NCI-H1436 treated with DMSO at 0.1 percent for 48 hours (cell line): ENCODE measurements around the gene ZNF549.
"Not testable (repeated sequence)": the region's sequence is repeated elsewhere in the genome, so short reads cannot be mapped to it uniquely, and the experiment has no call there.

ENCODE experiments used
- DNase-seq: peaks from one replicate; lab custom pipeline; 2025; lab: John Stamatoyannopoulos, UW

The ZNF549 gene

DNA sequence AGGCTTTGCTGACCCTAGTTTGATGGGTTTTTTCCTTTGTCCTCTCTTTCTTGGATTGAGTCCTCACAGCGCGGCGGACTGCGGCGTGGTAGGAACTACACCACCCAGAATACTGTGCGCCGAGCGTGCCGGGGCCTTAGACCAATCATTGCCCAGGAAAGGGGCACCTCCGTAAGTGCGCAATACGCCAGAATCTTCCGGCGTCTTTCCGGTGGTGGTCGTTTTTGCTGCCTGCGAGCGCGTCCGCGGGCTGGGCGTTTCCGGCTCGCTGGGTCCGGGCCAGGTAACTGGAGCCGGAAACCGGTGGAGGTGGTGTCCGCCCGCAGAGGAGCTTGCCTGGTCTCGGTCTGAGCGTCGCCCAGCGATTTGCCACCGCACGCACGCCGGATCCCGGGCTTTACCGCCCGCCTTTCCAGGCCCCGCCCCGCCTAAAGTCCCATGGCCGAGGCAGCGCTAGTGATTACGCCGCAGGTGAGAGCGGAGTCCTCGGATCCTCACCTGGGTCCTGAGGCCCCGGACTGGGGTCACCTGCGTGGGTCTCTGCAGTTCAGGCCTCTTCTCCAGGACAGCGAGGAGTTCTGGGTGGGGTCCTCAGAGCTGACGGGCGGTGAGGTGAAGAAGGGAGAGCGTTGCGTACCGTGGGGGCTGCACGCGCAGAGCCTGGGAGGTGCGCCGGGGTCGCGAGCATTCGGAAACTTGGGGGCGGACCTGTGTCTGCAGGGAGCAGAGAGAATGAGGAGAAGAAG lies at the start of gene ZNF549:
Gene ZNF549 (plus strand): TSS at position 221 of the 746 bp plus-strand sequence. CDS start 218 bp downstream, at position 439.
- DNase-seq = peak; percentile 89

DNA sequence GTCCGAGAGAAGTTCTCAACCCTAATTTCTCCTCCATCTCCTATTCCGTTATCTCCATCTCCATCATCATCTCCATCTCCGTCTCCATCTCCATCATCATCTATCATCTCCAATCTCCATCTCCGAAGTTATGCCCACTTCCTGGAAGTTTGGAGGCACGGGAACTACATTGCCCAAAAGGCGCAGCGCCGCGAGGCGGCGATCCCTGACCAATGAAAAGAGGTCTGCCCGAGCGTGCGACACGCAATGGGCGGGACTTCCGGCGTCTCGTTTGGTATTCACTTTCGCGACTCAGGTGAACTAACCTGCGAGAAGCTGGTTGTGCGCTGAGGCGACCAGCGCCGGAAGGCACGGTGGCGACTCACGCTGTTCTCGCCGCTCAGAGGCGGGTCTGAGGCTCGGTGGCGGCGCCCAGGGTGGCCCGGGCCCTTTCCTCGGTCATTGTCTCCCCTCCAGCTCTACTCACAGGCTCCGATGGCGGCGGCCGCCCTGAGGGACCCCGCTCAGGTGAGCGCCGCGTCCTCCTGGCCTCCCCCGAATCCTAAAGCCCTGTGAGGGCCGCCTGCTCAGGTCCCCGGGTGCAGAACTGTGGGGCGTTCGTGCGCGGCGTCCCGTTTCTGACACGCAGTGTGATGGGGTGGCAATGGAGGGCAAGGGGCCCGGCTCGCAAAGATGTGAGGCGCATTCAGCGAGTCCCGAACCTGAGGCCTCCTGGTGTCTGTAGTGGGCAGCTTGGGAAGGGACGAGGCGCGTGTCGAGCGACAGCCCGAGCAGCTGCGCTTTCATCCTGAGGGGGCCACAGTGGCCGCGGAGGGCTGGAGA lies 39.5 kb upstream of the ZNF549 start, which contains the start of gene ZNF419:
Gene ZNF419 (plus strand): TSS at position 274 of the 822 bp plus-strand sequence. CDS start 201 bp downstream, at position 475.
- DNase-seq = peak; percentile 75

DNA sequence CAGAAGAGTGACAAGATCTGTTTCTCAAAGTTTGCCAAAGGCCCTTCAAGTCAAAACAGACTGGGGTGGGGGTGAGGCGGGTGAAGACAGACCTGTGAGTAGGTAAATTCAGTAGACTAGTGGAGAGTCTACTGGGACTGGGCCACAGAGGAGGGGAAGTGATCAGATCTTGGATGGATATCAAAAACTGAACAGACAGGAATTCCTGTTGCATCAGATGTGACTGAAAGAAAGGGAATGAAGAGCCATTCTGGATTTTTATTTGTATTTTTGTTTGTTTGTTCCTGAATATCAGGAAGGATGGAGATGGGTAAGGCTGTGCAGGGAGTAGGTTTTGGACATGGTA lies 38.9 kb upstream of the ZNF549 start:
- not testable (repeated sequence) for DNase-seq

DNA sequence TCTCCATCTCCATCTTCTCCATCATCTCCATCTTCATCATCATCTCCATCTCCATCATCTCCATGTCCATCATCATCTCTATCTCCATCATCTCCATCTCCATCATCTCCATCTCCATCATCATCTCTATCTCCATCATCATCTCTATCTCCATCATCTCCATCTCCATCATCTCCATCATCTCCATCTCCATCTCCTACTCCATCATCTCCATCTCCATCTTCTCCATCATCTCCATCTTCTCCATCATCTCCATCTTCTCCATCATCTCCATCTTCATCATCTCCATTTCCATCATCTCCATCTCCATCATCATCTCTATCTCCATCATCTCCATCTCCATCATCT lies 27.9 kb upstream of the ZNF549 start:
- DNase-seq = not testable (repeated sequence)

DNA sequence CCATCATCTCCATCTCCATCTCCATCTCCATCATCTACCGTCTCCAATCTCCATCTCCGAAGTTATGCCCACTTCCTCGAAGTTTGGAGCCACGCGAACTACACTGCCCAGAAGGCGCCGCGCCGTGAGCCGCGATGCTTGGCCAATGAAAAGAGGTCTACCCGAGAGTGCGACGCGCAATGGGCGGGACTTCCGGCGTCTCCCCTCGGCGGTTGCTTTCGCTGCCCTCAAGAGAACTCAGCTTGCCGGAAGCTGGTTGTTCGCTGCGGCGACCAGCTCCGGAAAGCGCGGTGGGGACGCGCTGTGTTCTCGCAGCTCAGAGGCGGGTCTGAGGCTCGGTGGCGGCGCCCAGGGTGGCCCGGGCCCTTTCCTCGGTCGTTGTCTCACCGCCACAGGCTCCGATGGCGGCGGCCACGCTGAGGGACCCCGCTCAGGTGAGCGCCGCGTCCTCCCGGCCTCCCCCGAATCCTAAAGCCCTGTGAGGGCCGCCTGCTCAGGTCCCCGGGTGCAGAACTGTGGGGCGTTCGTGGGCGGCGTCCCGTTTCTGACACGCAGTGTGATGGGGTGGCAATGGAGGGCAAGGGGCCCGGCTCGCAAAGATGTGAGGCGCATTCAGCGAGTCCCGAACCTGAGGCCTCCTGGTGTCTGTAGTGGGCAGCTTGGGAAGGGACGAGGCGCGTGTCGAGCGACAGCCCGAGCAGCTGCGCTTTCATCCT lies 27.3 kb upstream of the ZNF549 start, which contains the start of gene ZNF773:
Gene ZNF773 (plus strand): TSS at position 259 of the 716 bp plus-strand sequence. CDS start 143 bp downstream, at position 402.
- peak; percentile 85 for DNase-seq

DNA sequence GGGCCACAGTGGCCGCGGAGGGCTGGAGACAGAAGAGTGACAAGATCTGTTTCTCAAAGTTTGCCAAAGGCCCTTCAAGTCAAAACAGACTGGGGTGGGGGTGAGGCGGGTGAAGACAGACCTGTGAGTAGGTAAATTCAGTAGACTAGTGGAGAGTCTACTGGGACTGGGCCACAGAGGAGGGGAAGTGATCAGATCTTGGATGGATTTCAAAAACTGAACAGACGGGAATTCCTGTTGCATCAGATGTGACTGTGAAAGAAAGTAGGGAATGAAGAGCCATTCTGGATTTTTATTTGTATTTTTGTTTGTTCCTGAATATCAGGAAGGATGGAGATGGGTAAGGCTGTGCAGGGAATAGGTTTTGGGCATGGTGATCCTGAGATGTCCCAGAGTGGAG lies 26.8 kb upstream of the ZNF549 start:
- not testable (repeated sequence) for DNase-seq

DNA sequence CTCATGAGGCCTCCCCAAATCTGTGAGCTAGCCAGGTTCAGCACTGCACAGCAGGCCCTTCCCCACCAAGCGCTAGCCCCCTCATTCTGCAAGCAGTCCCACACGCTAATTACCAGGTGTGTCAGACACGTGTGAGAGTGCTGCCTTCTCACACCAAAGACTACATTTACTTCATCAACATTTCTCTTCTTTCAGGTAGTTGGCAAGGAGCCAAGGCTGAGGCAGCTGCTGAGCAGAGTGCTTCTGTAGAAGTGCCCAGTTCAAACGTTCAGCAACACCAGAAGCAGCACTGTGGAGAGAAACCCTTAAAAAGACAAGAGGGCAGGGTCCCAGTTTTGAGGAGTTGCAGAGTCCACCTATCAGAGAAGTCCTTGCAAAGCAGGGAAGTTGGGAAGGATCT lies 21.0 kb upstream of the ZNF549 start:
- DNase-seq = no peak

DNA sequence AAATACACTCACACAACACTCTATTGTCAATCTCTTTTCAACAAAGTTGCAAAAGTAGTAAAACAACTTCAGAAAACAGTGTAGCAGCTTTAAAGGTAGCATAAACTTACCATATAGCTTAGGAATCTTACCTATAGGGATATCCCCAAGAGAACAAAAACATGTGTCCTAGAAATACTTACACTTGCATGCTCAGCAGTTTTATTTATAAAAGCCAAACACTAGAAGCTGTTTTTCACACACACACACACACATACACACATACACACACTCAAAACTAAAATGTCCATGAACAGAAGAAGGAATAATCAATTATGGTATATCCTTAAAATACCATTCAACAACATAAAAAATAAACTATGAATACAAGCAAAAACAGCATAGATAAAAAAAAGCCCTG lies 15.7 kb upstream of the ZNF549 start:
- no peak for DNase-seq

DNA sequence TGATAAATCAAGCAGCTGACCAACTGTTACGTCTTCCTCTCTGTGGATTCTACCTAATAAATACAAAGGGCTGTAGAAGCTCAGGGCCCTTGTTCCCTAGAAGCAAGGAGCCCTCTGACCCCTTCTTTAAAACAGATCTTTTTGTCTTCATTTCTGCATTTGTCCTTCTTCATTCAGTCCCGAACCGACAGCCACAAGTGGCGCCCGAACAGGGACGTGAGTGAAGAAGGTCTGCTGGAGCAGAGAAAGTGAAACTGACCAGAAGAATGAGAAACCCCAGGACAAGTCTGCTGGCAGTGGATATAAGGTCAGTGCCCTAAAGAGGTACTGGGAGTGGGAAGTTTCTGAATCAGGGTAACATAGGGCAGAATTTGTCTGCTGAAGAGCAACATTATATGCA lies 14.3 kb upstream of the ZNF549 start:
- no peak for DNase-seq

DNA sequence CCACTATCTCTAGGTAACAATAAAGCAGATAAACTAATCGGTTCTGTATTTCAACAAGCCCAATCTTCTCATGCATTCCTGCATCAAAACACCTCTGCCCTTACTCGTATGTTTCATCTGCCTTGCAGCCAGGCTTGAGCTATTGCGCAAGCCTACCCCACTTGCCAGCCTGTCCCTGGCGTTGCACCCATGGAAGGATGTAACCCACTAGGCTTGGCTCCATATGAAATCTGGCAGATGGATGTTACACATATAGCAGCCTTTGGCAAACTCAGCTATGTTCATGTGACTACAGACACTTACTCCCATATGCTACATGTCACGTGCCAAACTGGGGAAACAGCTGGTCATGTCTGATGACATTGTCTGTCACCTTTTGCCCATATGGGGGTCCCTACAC lies 11.9 kb upstream of the ZNF549 start:
- no peak for DNase-seq

DNA sequence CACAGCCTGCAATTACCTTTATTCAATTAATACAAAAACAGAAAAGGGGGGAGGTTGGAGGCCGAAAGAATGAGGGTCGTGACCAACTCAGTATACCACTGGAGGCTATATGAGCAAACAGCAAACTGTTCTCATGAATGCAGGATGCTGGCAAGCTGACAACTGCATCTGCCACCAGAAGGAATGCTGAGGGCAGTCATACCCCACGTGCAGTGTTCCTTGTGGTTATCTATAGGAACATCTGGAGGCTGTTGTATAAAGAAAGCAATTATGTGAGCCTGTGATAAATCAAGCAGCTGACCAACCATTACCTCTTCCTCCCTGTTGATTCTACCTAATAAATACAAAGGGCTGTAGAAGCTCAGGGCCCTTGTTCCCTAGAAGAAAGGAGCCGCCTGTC lies 9.1 kb upstream of the ZNF549 start:
- DNase-seq = not testable (repeated sequence)

DNA sequence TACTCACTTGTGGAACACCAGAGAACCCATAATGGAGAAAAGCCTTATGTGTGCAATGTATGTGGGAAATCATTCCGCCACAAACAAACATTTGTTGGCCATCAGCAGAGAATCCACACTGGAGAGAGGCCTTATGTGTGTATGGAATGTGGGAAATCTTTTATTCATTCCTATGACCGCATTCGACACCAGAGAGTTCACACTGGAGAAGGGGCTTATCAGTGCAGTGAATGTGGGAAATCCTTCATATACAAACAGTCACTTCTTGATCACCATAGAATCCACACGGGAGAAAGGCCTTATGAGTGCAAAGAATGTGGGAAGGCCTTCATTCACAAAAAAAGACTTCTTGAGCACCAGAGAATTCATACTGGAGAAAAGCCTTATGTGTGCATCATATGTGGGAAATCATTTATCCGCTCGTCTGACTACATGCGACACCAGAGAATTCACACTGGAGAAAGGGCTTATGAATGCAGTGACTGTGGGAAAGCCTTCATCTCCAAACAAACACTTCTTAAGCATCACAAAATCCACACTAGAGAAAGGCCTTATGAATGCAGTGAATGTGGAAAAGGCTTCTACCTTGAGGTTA lies 10.9 kb downstream of the ZNF549 start:
- no peak for DNase-seq

DNA sequence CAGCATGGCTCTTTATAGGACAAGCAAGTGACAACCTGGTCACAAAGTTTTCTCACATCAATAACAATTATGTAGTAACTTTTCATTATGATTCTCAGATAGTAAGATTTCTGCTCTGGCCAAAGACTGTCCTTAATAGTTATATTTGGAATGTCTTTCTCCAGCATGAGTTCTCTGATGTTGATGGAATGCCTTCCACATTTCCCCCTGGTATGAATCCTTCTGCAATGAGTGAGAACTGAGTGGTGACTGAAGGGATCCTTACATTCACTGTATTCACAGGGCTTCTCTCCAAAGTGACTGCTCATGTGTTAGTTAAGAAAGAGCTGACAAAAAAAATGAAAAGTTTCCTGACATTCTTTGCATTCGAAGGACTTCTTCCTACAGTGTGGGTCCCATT lies 19.4 kb downstream of the ZNF549 start:
- no peak for DNase-seq

DNA sequence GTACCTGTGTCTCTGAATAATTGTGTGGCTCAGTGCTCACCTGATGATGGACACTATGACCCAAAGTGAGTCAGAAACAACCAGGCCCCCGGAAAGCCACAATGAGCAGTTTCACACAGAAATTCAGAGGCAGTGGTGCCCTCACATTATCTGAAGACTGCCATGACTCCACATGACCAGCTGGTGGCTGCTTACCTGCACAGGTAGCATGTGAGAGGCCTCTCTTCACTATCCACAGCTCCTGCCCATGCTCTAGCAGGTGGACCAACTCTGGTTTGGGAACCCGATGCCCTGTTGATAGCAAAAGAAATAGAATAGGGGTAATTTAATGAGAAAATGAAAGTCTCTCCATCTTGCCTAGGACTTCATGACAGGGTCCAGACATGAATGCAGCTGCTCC lies 25.3 kb downstream of the ZNF549 start:
- DNase-seq = no peak

DNA sequence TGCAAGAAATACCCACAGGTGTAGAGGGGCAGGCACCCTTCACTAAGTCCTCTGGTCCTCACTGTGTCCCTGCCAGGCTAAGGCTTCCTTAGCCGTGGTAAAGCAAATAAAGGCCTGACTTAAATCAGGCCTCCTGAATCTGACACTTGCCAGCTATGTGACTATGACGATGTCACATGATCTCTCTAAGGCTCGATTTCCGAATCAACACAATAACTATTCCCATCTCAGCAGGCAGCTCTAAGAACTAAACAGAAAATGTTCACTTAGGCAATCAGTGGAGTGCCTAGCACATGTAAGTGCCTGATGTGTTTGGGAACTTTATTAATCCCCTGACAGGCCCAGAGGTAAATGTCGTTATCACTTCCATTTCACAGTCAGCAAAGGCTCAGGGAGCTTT lies 30.5 kb downstream of the ZNF549 start:
- DNase-seq = no peak

DNA sequence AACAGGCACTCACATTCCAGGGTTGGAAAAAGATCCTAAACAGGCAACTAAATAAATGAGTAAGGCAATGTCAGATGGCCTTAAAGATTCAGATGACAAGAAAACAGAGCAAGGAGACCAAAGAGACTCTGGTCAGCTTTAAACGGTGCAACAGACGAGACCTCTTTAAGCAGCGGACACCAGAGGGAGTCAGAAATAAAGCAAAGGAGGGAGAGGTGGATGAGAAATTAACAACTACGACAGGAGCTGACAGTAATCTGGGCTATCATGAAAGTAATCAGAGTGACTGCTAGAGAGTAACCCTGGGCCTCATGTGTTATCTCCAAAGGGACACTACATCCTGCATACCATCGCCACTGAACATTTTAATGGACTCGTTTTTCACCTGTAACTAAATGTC lies 31.4 kb downstream of the ZNF549 start:
- DNase-seq = no peak

DNA sequence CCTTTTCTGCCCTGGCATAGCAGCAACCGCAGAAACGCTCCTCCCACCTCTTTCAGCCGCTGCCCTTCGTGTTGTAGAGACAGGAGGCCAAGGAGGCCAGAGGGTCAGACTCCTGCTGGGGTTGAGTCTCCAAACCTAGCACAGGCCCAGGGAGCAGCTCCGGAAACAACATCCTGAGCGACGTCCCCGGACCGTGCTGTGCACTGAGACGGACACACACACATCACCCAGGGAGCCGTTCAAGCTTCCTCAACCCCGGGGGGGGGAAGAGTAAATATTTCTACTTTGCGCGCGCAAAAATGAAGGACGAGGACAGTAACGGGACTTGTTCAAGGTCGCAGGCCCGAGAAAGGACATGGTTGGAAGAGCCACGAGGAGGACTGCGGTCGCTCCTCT lies 31.9 kb downstream of the ZNF549 start:
- DNase-seq = no peak

DNA sequence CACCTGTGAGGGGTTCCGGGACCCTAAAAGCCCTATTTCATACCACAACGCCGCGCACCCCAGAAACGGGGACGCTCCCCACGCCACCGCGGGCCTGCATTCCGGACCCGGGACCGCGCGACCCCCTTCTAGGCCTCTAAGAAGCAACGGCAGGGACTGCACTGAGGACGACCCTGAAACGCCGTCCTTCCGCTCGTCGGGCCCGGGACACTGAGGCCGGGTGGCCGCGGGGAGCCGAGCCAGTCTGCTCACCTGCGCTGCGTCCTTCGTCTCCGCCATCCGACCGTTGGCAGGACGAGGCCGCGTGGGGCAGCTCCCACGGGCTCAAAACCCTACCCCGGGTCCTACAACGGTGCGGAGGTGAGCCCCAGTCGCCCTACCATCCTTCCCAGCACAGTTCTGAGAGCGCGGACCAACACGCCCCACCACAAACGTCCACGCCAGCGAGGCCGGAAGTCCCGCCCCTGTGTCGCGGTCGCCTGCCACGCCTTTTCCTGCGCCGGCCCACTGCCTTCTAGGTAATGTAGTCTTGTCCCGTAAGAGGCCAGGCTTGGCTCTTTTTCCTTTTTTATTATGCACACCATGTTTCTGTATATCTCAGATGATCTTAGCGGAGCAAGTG lies 32.4 kb downstream of the ZNF549 start, which contains the start of gene ZNF550:
Gene ZNF550 (minus strand): TSS at position 460 of the 622 bp plus-strand sequence. CDS start 181 bp downstream, at position 279.
- DNase-seq = peak; percentile 33

DNA sequence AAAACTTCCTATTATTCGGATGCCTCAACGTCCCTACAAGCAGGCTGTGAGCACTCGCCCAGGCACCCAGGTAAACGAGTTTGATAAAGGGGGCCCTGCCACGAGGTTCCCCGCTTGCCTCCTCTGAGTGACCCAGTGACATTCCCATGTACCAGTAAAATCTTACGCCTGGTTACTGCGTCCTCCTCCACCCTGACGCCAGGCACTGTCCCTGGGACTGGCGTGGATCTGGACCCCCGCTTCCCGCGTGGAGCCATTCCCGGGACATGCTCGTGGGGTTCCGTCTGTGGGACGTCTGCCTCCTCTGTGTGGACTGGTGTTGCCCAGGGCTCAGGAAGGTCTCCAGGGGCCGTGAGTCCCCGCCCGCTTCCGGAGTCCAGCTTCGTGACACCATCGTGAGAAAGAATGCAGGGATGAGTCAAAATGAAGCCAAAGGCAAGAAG lies 32.9 kb downstream of the ZNF549 start:
- DNase-seq = no peak

DNA sequence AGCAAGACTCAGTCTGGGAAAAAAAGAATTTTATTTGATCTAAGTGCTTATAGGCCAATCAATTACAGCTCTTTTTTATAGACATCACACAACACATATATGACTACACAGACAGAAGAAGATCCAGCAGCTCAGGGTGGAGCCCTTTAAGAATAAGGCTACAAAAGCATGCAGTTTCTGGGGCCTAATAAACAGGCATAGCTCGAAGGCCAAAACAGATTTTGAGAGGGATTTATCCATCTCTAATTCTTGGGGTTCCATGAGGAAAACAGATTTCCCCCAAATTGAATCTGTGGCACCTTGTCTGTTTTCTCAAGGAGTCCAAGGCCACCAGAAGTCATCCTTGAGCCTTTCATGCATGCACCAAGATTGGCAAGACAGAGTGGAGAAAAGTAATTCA lies 36.4 kb downstream of the ZNF549 start:
- no peak for DNase-seq
